GM23338 (cell line): ENCODE results near the gene PLEKHA7. TPM values are rescaled to one million over a fixed set of nuclear protein-coding genes. Genes with fewer than 3 reads are reported as not detected.

Experiments
- ATAC-seq: fragments of 200-7000 bp; cut with Tn5 transposase; 3 replicates; pipeline ENCODE4 v1.9.1; 2020
- DNase-seq: peaks from one replicate; pipeline ENCODE4 v3.0.0-alpha.2; 2015; ENCODE audit warnings: low spot score
- H2AFZ ChIP-seq: fragments of 200-600 bp; sonication (generic); 2 replicates; pipeline ENCODE4 v1.8.0; 2016; ENCODE audit warnings: antibody characterized with exemption, mild to moderate bottlenecking, moderate library complexity
- H3F3A ChIP-seq: fragments of 200-600 bp; sonication (generic); replicated peaks from 2 replicates; pipeline ENCODE4 v1.8.0; 2017; ENCODE audit warnings: antibody characterized with exemption, mixed run types, low read depth
- H3K27ac ChIP-seq: fragments of 200-600 bp; sonication (generic); 2 replicates; pipeline ENCODE4 v1.6.1; 2016; ENCODE audit warnings: low read depth
- H3K27me3 ChIP-seq: fragments of 200-600 bp; sonication (generic); 2 replicates; pipeline ENCODE4 v1.8.0; 2016; ENCODE audit warnings: mild to moderate bottlenecking, mixed run types, moderate library complexity; ENCODE audit not compliant: insufficient read depth
- H3K36me3 ChIP-seq: fragments of 200-600 bp; sonication (generic); 2 replicates; pipeline ENCODE4 v1.8.0; 2016; ENCODE audit warnings: mild to moderate bottlenecking; ENCODE audit not compliant: insufficient read depth
- H3K4me1 ChIP-seq: fragments of 200-600 bp; sonication (generic); 2 replicates; pipeline ENCODE4 v1.8.0; 2016; ENCODE audit warnings: mild to moderate bottlenecking, moderate library complexity; ENCODE audit not compliant: insufficient read depth
- H3K4me2 ChIP-seq: fragments of 200-600 bp; sonication (generic); 2 replicates; pipeline ENCODE4 v1.7.1; 2017; ENCODE audit warnings: mixed run types
- H3K4me3 ChIP-seq: fragments of 200-600 bp; sonication (generic); 2 replicates; pipeline ENCODE4 v1.6.1; 2016; ENCODE audit warnings: mixed run types
- H3K79me2 ChIP-seq: fragments of 200-600 bp; sonication (generic); replicated peaks from 2 replicates; pipeline ENCODE4 v1.8.0; 2017; ENCODE audit warnings: mild to moderate bottlenecking; ENCODE audit not compliant: insufficient read depth
- H3K9me2 ChIP-seq: fragments of 200-600 bp; sonication (generic); 2 replicates; pipeline ENCODE4 v1.8.0; 2017; ENCODE audit not compliant: insufficient read depth
- H4K20me1 ChIP-seq: fragments of 200-600 bp; sonication (generic); replicated peaks from 2 replicates; pipeline ENCODE4 v1.8.0; 2017; ENCODE audit warnings: mild to moderate bottlenecking; ENCODE audit not compliant: insufficient read depth
- H3K27ac Mint-ChIP-seq: 2 replicates; pipeline ENCODE4 v1.8.0; 2020; ENCODE audit warnings: inconsistent platforms, mild to moderate bottlenecking, moderate library complexity, mixed read lengths
- H3K27me3 Mint-ChIP-seq: 3 replicates; pipeline ENCODE4 v1.8.0; 2022; ENCODE audit warnings: low read depth, mild to moderate bottlenecking, moderate library complexity, mixed read lengths, inconsistent platforms; ENCODE audit not compliant: insufficient read depth, poor library complexity
- H3K36me3 Mint-ChIP-seq: 3 replicates; pipeline ENCODE4 v1.8.0; 2021; ENCODE audit warnings: low read depth, mild to moderate bottlenecking, inconsistent platforms, moderate library complexity, mixed read lengths
- H3K4me1 Mint-ChIP-seq: 3 replicates; pipeline ENCODE4 v1.8.0; 2020; ENCODE audit warnings: mild to moderate bottlenecking, inconsistent platforms, mixed read lengths
- H3K4me3 Mint-ChIP-seq: 3 replicates; pipeline ENCODE4 v1.8.0; 2021; ENCODE audit warnings: moderate library complexity, mild to moderate bottlenecking, inconsistent platforms, mixed read lengths
- H3K9me3 Mint-ChIP-seq: 3 replicates; pipeline ENCODE4 v1.8.0; 2020; ENCODE audit warnings: moderate library complexity, mild to moderate bottlenecking, inconsistent platforms, mixed read lengths
- CREB1 ChIP-seq: fragments of 250-450 bp; sonication (Bioruptor Pico); IDR thresholded peaks from 2 replicates; pipeline ENCODE4 v1.5.0; 2020; ENCODE audit warnings: low read depth, mild to moderate bottlenecking, moderate library complexity
- ETS1 ChIP-seq: IDR thresholded peaks from 2 replicates; pipeline ENCODE4 v1.6.1; 2016; ENCODE audit warnings: antibody characterized with exemption
- EZH2phosphoT487 ChIP-seq: fragments of 200-600 bp; sonication (generic); IDR thresholded peaks from one replicate; pipeline ENCODE4 v1.8.1; 2018; ENCODE audit warnings: antibody characterized with exemption; ENCODE audit not compliant: unreplicated experiment
- JUNB ChIP-seq: IDR thresholded peaks from one replicate; pipeline ENCODE4 v1.6.1; 2016; ENCODE audit warnings: antibody characterized with exemption; ENCODE audit not compliant: unreplicated experiment
- NANOG ChIP-seq: IDR thresholded peaks from 2 replicates; pipeline ENCODE4 v1.6.1; 2016; ENCODE audit warnings: antibody characterized with exemption, borderline replicate concordance
- POLR2AphosphoS5 ChIP-seq: IDR thresholded peaks from 2 replicates; pipeline ENCODE4 v1.6.1; 2016; ENCODE audit warnings: antibody characterized with exemption, low read depth
- REST ChIP-seq: IDR thresholded peaks from one replicate; pipeline ENCODE4 v1.6.1; 2018; ENCODE audit warnings: antibody characterized with exemption; ENCODE audit not compliant: unreplicated experiment
- STAT1 ChIP-seq: IDR thresholded peaks from one replicate; pipeline ENCODE4 v1.6.1; 2016; ENCODE audit warnings: antibody characterized with exemption; ENCODE audit not compliant: unreplicated experiment
- ZNF114 ChIP-seq: fragments of 250-450 bp; sonication (Bioruptor Pico); IDR thresholded peaks from 2 replicates; pipeline ENCODE4 v1.5.0; 2020; ENCODE audit warnings: mild to moderate bottlenecking, moderate library complexity
- ZNF331 ChIP-seq: fragments of 250-450 bp; sonication (Bioruptor Pico); IDR thresholded peaks from 2 replicates; pipeline ENCODE4 v1.5.0; 2020; ENCODE audit warnings: low read depth, mild to moderate bottlenecking, moderate library complexity
- ZNF462 ChIP-seq: fragments of 250-450 bp; sonication (Bioruptor Pico); IDR thresholded peaks from 2 replicates; pipeline ENCODE4 v1.5.0; 2020; ENCODE audit warnings: mild to moderate bottlenecking, moderate library complexity
- polyA plus RNA-seq: library from polyadenylated mRNA; unstranded; fragments of >200 nt; fragmentation: Nextera tagmentation; extraction: Ambion mirVana; gene quantifications from 2 replicates; pipeline ENCODE4 v1.2.1, GENCODE V29; 2016
- total RNA-seq: library from RNA; depleted of rRNA; stranded (reverse); fragments of >200 nt; shearing (Covaris generic); gene quantifications from 2 replicates; pipeline ENCODE4 v1.2.3, GENCODE V29; 2014

PLEKHA7 gene
- total and polyA plus RNA-seq, 2 experiments from 2014 or later: 9.7 to 15.8 TPM

DNA sequence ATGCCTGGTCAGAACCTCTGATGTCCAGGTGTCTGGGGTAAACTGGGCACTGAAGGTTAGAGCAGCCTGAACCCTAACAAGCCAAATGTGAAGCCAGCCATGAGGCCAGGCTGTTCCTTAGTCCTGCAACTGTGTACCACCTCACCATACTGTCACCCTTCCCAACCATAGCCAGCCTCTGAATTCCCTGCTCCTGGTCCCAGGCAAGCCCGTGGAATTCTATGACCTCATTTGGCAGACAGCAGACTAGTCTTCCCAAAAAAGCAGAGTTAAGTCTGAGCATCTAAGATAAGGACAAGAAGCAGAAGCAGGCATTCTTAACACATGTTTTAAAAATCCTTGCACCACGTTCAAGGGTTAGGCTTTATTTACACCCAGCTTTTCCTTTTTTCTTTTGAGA is 140.9 kb downstream of the PLEKHA7 start:
- Histone ChIP-seq H4K20me1 (no peaks in the 10 kb centered on the region), H3K4me2 (no peak overlapping the region), H3K36me3 (no peaks in the 10 kb centered on the region), H3K4me1 (0 out of 2 replicates have a peak, but pooled peaks cover 2% of the 10 kb centered on the region), H3K4me3 (no peak overlapping the region), H3K79me2 (no peaks in the 10 kb centered on the region), H3F3A (no peaks in the 10 kb centered on the region), H3K9me2 (0 out of 2 replicates have a peak, but pooled peaks cover 6% of the 10 kb centered on the region), H3K27ac (no peak overlapping the region), H2AFZ (no peak overlapping the region), H3K27me3 (no peaks in the 10 kb centered on the region)
- Mint-ChIP-seq H3K36me3 (no peaks in the 10 kb centered on the region), H3K27me3 (peaks cover 9% of the 10 kb centered on the region), H3K9me3 (no peaks in the 10 kb centered on the region), H3K4me1 (peaks cover 24% of the 10 kb centered on the region), H3K27ac (no peak overlapping the region), H3K4me3 (no peak overlapping the region)
- ATAC-seq: no peak
- TF ChIP-seq EZH2phosphoT487 (no peak), REST (no peak), POLR2AphosphoS5 (no peak), ETS1 (no peak), NANOG (no peak), ZNF114 (CRISPR knock-in tag) (no peak), CREB1 (CRISPR knock-in tag) (no peak)
- no peak for DNase-seq

GRCh38 chr11:16871368-16871767 is 142.8 kb downstream of the PLEKHA7 start:
- Mint-ChIP-seq H3K4me3 (no peak overlapping the region), H3K27ac (no peak overlapping the region), H3K36me3 (no peaks in the 10 kb centered on the region), H3K9me3 (no peaks in the 10 kb centered on the region), H3K27me3 (peaks cover 9% of the 10 kb centered on the region), H3K4me1 (peaks cover 6% of the 10 kb centered on the region; the same call in 2 of the 3 replicates)
- Histone ChIP-seq H3K27me3 (no peaks in the 10 kb centered on the region), H3K4me1 (no peaks in the 10 kb centered on the region), H3K4me2 (no peak overlapping the region), H4K20me1 (no peaks in the 10 kb centered on the region), H2AFZ (no peak overlapping the region), H3K36me3 (no peaks in the 10 kb centered on the region), H3F3A (no peaks in the 10 kb centered on the region), H3K4me3 (no peak overlapping the region), H3K27ac (no peak overlapping the region), H3K9me2 (no peaks in the 10 kb centered on the region), H3K79me2 (no peaks in the 10 kb centered on the region)
- DNase-seq: no peak
- no peak for ATAC-seq
- TF ChIP-seq STAT1 (no peak), POLR2AphosphoS5 (no peak), ZNF462 (CRISPR knock-in tag) (no peak), JUNB (no peak), ZNF114 (CRISPR knock-in tag) (no peak), ETS1 (no peak), ZNF331 (CRISPR knock-in tag) (no peak)
